Prostate gland (tissue), 2 donors: Measurements from ENCODE around the gene KRTAP6-3. TPM values are rescaled to one million over a fixed set of nuclear protein-coding genes. Genes with fewer than 3 reads are reported as not detected.

Experiments used
- DNase-seq: peaks from one replicate; pipeline ENCODE4 v3.0.0-alpha.2; 2019; ENCODE audit warnings: low spot score
- H3K27ac ChIP-seq, 2 donors: fragments of 200-600 bp; sonication (generic); 2 replicates each; pipeline ENCODE4 v1.5.1; 2017 to 2019
- H3K27me3 ChIP-seq: fragments of 200-600 bp; sonication (generic); replicated peaks from 2 replicates; pipeline ENCODE4 v1.5.1; 2019; ENCODE audit not compliant: insufficient read depth
- H3K36me3 ChIP-seq, 2 donors: fragments of 200-600 bp; sonication (generic); 1 replicate in 1 of 2; 2 replicates in 1 of 2; pipeline versions ENCODE4 v1.5.1 to v1.8.1; 2017 to 2019
- H3K4me1 ChIP-seq: fragments of 200-600 bp; sonication (generic); replicated peaks from 2 replicates; pipeline ENCODE4 v1.5.1; 2019
- H3K4me3 ChIP-seq, 2 donors: fragments of 200-600 bp; sonication (generic); 2 replicates each; pipeline ENCODE4 v1.5.1; 2017 to 2019
- H3K9me3 ChIP-seq: fragments of 200-600 bp; sonication (generic); 2 replicates; pipeline ENCODE4 v1.5.1; 2017
- CTCF ChIP-seq, 4 experiments: fragments of 200-600 bp in 2 of 4; fragments of 450-650 bp in 2 of 4; sonication (generic) in 2 of 4; IDR thresholded peaks; 1 replicate in 3 of 4; 2 replicates in 1 of 4; pipeline ENCODE4 v1.5.1; 2016 to 2019; ENCODE audit warnings: antibody characterized with exemption in 4 of 4, mild to moderate bottlenecking in 2 of 4, moderate library complexity in 2 of 4
- POLR2A ChIP-seq: fragments of 450-650 bp; IDR thresholded peaks from one replicate; pipeline ENCODE4 v1.6.1; 2016; ENCODE audit warnings: antibody characterized with exemption, mild to moderate bottlenecking
- POLR2AphosphoS5 ChIP-seq: sonication (generic); formaldehyde crosslinking; IDR thresholded peaks from one replicate; pipeline ENCODE4 v1.6.1; 2017; ENCODE audit warnings: antibody characterized with exemption
- WGBS: methylation state at CpG from one replicate; pipeline ENCODE4 v1.1.5; 2018; 5-methylcytosine and 5-hydroxymethylcytosine counted together
- intact Hi-C: fragments of 100-400 bp; cut with DNase I; formaldehyde crosslinking; loops from one replicate; pipeline ENCODE4 v1.14.2; 2022
- total RNA-seq, 2 donors: library from RNA; depleted of rRNA; stranded (reverse); fragments of >200 nt; gene quantifications; one replicate each; pipeline ENCODE4 v1.1.0, GENCODE V29; 2016

The KRTAP6-3 gene
- total RNA-seq, 2 donors from 2014 or later, result not detected

DNA sequence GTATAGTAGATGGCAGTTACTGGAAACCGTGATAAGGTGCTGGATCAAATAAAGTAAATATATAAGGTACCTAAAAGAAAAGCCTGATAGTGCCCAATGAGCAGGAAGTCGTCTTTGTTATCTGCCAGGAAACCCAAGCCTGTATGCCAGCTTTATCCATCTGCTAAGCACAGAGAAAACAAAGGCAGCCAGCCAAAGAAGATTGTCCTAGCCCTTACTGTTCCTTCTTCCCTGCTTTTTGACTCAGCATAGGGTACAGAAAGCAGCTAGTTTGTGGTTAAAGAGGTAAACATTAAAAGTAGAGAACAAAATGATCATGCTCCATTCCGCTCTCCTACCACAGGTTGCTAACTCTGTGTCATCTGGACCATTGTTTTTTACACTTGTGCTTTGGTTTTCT, 12.1 kb upstream of the KRTAP6-3 start:
- TF ChIP-seq CTCF (IDR thresholded peaks at IDR 0.05), result no peak
- peak; percentile 76 for TF ChIP-seq POLR2AphosphoS5
- no peak overlapping the region for H3K4me3 ChIP-seq
- no peaks in the 10 kb centered on the region for H3K27me3 ChIP-seq
- H3K9me3 ChIP-seq, result no peaks in the 10 kb centered on the region
- peak; percentile 81 for DNase-seq
- peak overlapping the region in 1 of 2 donors; percentile 39 for H3K27ac ChIP-seq
- no peaks in the 10 kb centered on the region for H3K4me1 ChIP-seq
- intact Hi-C loops, result no loop called here
- 42% methylated on average over 3 of the region's 3 CpGs for WGBS
- H3K36me3 ChIP-seq, result no peaks in the 10 kb centered on the region

DNA sequence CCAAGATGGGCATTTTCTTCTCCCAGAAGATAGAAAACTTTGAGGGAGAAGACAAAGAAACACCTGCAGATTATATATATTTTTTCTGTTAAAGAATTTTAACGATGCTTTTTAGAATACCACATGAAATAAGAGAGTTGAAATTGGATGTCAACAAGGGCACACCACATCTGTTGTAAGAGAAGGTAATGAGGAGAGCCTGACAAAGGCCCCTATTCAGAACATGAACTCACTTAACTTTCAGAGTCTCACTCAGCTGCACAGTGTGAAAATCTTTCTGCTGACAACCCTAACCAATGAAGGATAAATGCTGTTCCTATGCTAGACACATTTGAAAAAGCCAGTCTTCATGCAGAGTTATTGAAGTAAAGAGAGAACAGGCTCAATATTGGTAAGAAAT, 9.4 kb upstream of the KRTAP6-3 start:
- Histone ChIP-seq H3K27me3 (no peaks in the 10 kb centered on the region), H3K27ac (no peak overlapping the region), H3K4me3 (no peak overlapping the region), H3K4me1 (no peaks in the 10 kb centered on the region), H3K36me3 (no peaks in the 10 kb centered on the region), H3K9me3 (no peaks in the 10 kb centered on the region)
- TF ChIP-seq POLR2A, result no peak
- no peak for TF ChIP-seq POLR2AphosphoS5
- no peak for TF ChIP-seq CTCF (IDR thresholded peaks at IDR 0.05)
- no peak for DNase-seq
- intact Hi-C loops, result no loop called here
- WGBS, result 47% methylated on average over 1 of the region's 1 CpG

- intact Hi-C loops, result no loop called here
- Histone ChIP-seq H3K27me3 (no peaks in the 10 kb centered on the region), H3K4me3 (no peak within 1 kb of the TSS), H3K4me1 (no peaks in the 10 kb centered on the region), H3K36me3 (no peaks in the 10 kb centered on the region), H3K9me3 (no peaks in the 10 kb centered on the region), H3K27ac (no peak within 1 kb of the TSS)
- no peak for DNase-seq
- TF ChIP-seq POLR2A (no peak), POLR2AphosphoS5 (no peak), CTCF (IDR thresholded peaks at IDR 0.05) (no peak)
Observed at GRCh38 chr21:30590297-30590696, 1.9 kb upstream of the KRTAP6-3 start, which contains the start of gene KRTAP22-2. Gene KRTAP22-2, minus strand, starts transcription at chr21:30590397.

DNA sequence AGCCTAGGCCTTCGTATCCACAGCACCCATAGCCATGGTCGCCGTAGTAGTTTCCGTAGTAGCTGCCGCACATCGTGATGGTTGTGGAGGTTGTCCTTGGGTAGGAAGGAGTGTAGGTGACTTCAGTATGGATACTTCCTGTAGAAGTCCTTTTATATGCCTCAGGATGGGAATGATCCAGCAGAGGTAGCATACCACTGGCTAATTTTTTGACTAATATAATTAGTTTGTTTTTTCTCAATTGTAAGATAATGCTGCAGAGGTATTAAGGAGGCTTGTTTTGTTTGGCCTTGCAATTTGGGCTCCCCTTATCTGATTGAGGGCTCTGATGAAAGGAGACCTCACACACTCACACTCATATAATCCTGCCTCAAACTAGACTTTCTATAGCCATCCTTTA, 6.6 kb downstream of the KRTAP6-3 start, which contains the start of gene KRTAP6-2:
TSS of gene KRTAP6-2 (minus strand) at position 101 of the 400 bp plus-strand sequence. CDS start at position 73, 28 bp downstream.
- Histone ChIP-seq H3K9me3 (no peaks in the 10 kb centered on the region), H3K27me3 (no peaks in the 10 kb centered on the region), H3K4me3 (no peak within 1 kb of the TSS), H3K27ac (no peak within 1 kb of the TSS), H3K4me1 (no peaks in the 10 kb centered on the region), H3K36me3 (no peaks in the 10 kb centered on the region)
- TF ChIP-seq POLR2AphosphoS5 (no peak), POLR2A (no peak), CTCF (IDR thresholded peaks at IDR 0.05) (no peak)
- DNase-seq, result no peak
- WGBS, result 96% methylated on average over 6 of the region's 6 CpGs
- intact Hi-C loops, result no loop called here

DNA sequence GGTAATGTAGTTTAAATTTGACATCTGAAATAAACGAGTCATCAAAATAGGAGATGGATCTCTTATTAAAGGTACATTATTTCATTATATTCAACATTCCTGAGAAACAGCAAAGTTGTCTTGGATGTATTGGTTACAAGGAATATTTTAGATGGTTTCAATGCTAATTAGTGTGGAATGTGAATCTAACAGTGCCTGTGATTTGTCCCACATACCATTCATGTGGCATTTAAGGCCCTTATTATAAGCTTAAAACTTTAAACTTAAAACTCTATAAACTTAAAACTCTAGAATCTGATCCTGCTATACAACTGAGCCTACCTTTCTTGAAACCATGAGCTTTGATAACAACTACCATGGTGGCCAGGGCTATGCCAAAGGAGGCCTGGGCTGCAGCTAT, 8.5 kb downstream of the KRTAP6-3 start, which contains the start of gene KRTAP22-1:
TSS of gene KRTAP22-1 (plus strand) at position 301 of the 400 bp plus-strand sequence.
- no peak within 1 kb of the TSS for H3K4me3 ChIP-seq
- intact Hi-C loops, result no loop called here
- no peak for DNase-seq
- no peaks in the 10 kb centered on the region for H3K36me3 ChIP-seq
- no peaks in the 10 kb centered on the region for H3K27me3 ChIP-seq
- H3K9me3 ChIP-seq, result no peaks in the 10 kb centered on the region
- TF ChIP-seq POLR2A (no peak), POLR2AphosphoS5 (no peak), CTCF (IDR thresholded peaks at IDR 0.05) (no peak)
- no peaks in the 10 kb centered on the region for H3K4me1 ChIP-seq
- H3K27ac ChIP-seq, result no peak within 1 kb of the TSS
- 0% methylated on average over 1 of the region's 1 CpG for WGBS
